Testis (tissue), 2 donors: ENCODE data around the gene ABHD15.

Source experiments
- CTCF ChIP-seq, 3 experiments: fragments of 450-650 bp in 2 of 3; fragments of 200-600 bp in 1 of 3; sonication (generic) in 1 of 3; IDR thresholded peaks; one replicate each; pipeline ENCODE4 v1.5.1; 2016 to 2019; ENCODE audit warnings: antibody characterized with exemption in 3 of 3, mild to moderate bottlenecking in 2 of 3, moderate library complexity in 1 of 3
- POLR2A ChIP-seq: fragments of 450-650 bp; IDR thresholded peaks from one replicate; pipeline ENCODE4 v1.6.1; 2017; ENCODE audit warnings: antibody characterized with exemption, mild to moderate bottlenecking, moderate library complexity

GRCh38 chr17:29614349-29615047 is 47.7 kb upstream of the ABHD15 start:
- TF ChIP-seq CTCF (IDR thresholded peaks at IDR 0.05) (no peak), POLR2A (no peak)
